SKM-1 (cell line): ENCODE results near the gene ADGRD1.

Source experiments
- DNase-seq: peaks from one replicate; lab custom pipeline; 2025; ENCODE audit not compliant: unreplicated experiment; lab: John Stamatoyannopoulos, UW

ADGRD1 gene

GRCh38 chr12:131052063-131052781 is 98.5 kb downstream of the ADGRD1 start:
- DNase-seq, result no peak

- DNase-seq, result no peak
Measured at GRCh38 chr12:131052929-131053328, 99.2 kb downstream of the ADGRD1 start.

- no peak for DNase-seq
Measured at GRCh38 chr12:131053567-131053966, 99.9 kb downstream of the ADGRD1 start.

GRCh38 chr12:131054345-131055092 is 100.8 kb downstream of the ADGRD1 start:
- DNase-seq, result no peak

GRCh38 chr12:131055093-131055465 is 101.4 kb downstream of the ADGRD1 start:
- DNase-seq, result no peak

- DNase-seq, result no peak
Measured at GRCh38 chr12:131055596-131056233, 102.0 kb downstream of the ADGRD1 start.

- DNase-seq, result no peak
Measured at GRCh38 chr12:131056626-131057025, 102.9 kb downstream of the ADGRD1 start.

- DNase-seq, result no peak
Measured at GRCh38 chr12:131057211-131057721, 103.6 kb downstream of the ADGRD1 start.

- no peak for DNase-seq
Measured at GRCh38 chr12:131057722-131058515, 104.2 kb downstream of the ADGRD1 start.

GRCh38 chr12:131058700-131059099 is 105.0 kb downstream of the ADGRD1 start:
- DNase-seq, result no peak

GRCh38 chr12:131060011-131060703 is 106.5 kb downstream of the ADGRD1 start:
- DNase-seq, result no peak

- no peak for DNase-seq
Measured at GRCh38 chr12:131061041-131061806, 107.5 kb downstream of the ADGRD1 start.

GRCh38 chr12:131063413-131063812 is 109.7 kb downstream of the ADGRD1 start:
- no peak for DNase-seq

GRCh38 chr12:131063960-131064359 is 110.3 kb downstream of the ADGRD1 start:
- DNase-seq, result no peak

GRCh38 chr12:131065279-131065678 is 111.6 kb downstream of the ADGRD1 start:
- DNase-seq, result no peak

- no peak for DNase-seq
Measured at GRCh38 chr12:131065801-131066200, 112.1 kb downstream of the ADGRD1 start.

GRCh38 chr12:131066207-131066885 is 112.6 kb downstream of the ADGRD1 start:
- DNase-seq, result no peak

GRCh38 chr12:131066886-131067490 is 113.3 kb downstream of the ADGRD1 start:
- DNase-seq, result no peak
